ENCODE results near the gene SIPA1L3. TPM values are rescaled to one million over a fixed set of nuclear protein-coding genes. Genes with fewer than 3 reads are reported as not detected.

The SIPA1L3 gene
- total and polyA plus RNA-seq, 9 of the 15 experiments (the other 6 are each of a cell fraction or from before 2014, with no cell fraction given), result 0.01 to 6.1 (median 2.5) TPM

DNA sequence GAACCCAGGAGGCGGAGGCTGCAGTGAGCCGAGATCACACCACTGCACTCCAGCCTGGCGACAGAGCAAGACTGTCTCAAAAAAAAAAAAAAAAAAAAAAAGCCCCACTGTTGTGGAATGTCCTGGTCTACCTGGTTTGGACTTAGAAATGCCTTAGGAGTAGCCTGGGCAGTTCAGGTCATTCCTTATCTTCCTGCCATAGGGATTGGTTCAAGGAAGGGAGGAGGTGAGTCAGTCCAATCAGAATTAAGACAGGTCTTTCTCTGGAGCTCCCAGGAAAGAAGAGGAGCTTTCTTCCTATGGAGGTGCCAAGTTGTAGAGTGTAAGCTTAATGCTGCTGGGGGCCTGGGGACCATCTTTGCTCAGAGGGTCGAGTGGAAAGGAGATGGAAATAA, 44.8 kb downstream of the SIPA1L3 start (continued):
- TF ChIP-seq ZSCAN32 (CRISPR knock-in tag; IDR thresholded peaks at IDR 0.05) (no peak), HMGN3 (IDR thresholded peaks at IDR 0.05; ENCODE audit: borderline replicate concordance, extremely low read depth, insufficient read length, low read depth, low read length) (no peak), TAL1 (IDR thresholded peaks at IDR 0.05) (no peak), CTBP1 (IDR thresholded peaks at IDR 0.05; ENCODE audit: borderline replicate concordance) (no peak), CXXC5 (CRISPR knock-in tag; IDR thresholded peaks at IDR 0.05) (no peak), FOXA3 (CRISPR knock-in tag; conservative IDR thresholded peaks at IDR 0.05 in 1 of 2, IDR thresholded peaks at IDR 0.05 in 1 of 2) (no peak), ZNF436 (CRISPR knock-in tag; IDR thresholded peaks at IDR 0.05) (no peak), SREBF2 (CRISPR knock-in tag; IDR thresholded peaks at IDR 0.05) (no peak), ZNF146 (CRISPR knock-in tag; IDR thresholded peaks at IDR 0.05; ENCODE audit: unreplicated experiment) (no peak)
- TF ChIP-seq, protein P1, sequence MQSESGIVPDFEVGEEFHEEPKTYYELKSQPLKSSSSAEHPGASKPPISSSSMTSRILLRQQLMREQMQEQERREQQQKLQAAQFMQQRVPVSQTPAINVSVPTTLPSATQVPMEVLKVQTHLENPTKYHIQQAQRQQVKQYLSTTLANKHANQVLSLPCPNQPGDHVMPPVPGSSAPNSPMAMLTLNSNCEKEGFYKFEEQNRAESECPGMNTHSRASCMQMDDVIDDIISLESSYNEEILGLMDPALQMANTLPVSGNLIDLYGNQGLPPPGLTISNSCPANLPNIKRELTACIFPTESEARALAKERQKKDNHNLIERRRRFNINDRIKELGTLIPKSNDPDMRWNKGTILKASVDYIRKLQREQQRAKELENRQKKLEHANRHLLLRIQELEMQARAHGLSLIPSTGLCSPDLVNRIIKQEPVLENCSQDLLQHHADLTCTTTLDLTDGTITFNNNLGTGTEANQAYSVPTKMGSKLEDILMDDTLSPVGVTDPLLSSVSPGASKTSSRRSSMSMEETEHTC (IDR thresholded peaks at IDR 0.05), result no peak
- TF ChIP-seq, protein P2, sequence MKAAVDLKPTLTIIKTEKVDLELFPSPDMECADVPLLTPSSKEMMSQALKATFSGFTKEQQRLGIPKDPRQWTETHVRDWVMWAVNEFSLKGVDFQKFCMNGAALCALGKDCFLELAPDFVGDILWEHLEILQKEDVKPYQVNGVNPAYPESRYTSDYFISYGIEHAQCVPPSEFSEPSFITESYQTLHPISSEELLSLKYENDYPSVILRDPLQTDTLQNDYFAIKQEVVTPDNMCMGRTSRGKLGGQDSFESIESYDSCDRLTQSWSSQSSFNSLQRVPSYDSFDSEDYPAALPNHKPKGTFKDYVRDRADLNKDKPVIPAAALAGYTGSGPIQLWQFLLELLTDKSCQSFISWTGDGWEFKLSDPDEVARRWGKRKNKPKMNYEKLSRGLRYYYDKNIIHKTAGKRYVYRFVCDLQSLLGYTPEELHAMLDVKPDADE (conservative IDR thresholded peaks at IDR 0.05; ENCODE audit: control insufficient read depth, low read depth, low read length), result no peak

All from K562 (cell line).